Hippocampal formation (tissue), 2 donors: ENCODE results near the gene NFAT5.
"Not testable (repeated sequence)": the region's sequence is repeated elsewhere in the genome, so short reads cannot be mapped to it uniquely, and the experiment has no call there.

Experiments used
- DNase-seq, 2 donors: peaks; one replicate each; lab custom pipeline; 2025; lab: John Stamatoyannopoulos, UW

NFAT5 gene

DNA sequence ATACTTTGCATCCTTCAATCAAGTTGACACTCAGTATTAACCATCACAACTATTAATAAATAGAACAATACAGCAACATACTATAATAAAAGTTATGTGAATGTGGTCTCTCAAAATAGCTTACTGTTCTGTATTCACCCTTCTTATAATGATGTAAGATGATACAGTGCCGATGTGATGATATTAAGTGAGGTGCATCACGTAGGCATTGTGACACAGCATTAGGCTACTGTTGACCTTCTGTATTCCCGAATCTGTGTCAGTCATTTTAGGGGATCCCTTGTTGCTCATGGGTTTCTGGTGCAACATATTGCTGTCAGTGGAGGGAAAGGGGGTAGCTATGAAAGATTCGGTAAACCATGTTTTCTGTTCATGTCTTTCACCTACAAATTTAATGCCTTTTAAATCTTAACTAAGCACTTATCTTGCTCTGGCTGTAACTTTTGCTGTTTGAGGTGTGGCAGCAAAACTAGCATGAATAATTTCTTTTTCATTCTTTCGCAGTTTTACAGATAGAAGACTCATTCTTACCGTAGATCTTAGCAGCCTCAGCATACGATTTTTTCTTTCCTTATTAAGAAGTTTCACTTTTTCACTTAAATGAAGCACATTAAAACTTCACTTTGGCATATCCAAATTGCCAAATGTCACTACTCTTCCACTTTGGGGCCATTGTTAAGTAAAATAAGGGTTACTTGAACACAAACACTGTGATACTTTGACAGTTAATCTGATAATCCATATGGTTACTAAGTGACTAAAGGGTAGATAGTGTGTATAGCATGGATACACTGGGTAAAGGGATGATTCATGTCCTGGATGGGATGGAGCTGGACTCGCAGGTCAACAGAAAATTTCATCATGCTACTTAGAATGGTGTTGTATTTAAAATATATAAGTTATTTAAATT, 29.6 kb downstream of the NFAT5 start:
- no peak for DNase-seq

DNA sequence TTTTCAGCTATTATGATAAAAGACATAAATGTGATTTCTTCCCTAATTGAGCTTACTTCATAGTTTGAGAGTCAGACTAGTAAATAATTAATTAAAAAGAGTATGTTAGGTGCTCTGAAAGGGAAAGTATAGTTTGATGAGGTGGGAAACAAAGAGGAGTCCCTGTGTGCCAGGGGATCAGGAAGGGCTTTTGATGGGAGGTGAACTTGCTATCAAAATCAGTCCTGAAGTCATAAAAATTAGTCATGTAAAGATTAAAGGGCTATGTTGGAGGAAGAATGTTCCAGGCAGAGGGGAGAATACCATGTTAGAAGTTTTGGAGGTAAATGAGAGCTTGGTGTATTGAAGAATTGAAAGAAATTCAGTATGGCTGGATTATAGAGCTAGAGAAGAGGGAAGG, 31.0 kb downstream of the NFAT5 start:
- DNase-seq = no peak

DNA sequence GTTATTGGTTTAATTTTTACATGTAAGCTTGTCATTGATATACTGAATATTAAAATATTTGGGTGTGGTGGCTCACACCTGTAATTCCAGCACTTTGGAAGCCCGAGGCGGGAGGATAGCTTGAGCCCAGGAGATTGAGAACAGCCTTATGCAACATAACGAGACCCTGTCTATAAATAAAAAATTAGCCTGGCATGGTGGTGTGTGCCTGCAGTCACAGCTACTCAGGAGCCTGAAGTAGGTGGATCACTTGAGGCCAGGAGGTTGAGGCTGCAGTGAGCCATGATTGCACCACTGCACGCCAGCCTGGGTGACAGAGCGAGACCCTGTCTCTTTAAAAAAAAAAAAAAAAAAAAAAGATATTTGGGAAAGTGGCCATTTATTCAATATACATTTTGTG, 32.3 kb downstream of the NFAT5 start:
- no peak for DNase-seq

DNA sequence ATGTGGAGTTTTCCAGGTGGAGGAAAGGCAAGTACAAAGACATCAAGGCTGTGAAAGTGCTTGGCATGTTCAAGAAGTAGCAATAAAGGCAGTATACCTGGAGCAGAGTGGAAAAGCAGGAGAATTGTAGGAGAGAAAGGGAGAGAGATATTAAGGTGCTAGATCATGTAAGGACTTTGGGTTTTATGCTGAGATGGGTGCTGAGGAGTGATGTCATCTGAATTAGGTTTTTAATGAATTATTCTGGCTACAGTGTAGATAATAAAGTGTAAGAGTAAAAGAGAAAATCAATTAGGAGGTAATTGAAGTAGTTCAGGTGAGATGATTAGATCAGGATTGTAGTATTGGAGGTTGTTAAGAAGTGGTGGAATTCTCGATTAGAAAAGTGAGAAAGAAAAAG, 34.0 kb downstream of the NFAT5 start:
- DNase-seq = no peak

DNA sequence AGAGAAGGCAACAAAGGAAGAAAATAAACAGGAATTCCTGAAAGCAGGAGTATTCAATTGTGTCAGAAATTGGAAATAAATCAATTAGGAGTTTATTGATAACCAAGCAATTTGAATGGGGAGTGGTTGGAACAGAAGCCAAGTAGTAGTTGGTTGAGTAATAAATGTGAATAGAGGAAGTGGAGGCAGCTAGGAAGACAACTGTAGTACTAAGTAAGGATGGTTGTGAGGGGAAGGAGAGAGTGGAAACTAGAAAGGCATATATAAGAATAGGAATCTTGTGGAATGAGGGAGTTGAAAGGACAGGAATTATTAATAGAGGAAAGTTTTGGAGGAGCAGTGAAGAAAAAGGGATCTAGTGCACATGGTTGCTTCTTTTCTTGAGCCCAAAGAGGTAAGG, 34.4 kb downstream of the NFAT5 start:
- DNase-seq = no peak

DNA sequence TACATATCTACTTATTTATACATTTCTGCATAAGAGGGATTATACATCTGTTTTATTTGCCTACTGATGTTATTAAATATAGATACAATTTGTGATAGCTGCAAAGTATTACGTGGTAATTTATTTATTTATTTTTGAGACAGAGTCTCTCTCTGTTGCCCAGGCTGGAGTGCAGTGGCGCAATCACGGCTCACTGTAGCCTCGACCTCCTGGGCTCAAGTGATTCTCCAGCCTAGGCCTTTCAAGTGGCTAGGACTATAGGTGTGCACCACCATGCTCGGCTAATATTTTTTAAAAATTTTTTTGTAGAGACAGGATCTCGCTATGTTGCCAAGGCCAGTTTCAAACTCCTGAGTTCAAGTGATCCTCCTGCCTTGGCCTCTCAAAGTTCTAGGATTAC, 35.5 kb downstream of the NFAT5 start:
- no peak for DNase-seq

DNA sequence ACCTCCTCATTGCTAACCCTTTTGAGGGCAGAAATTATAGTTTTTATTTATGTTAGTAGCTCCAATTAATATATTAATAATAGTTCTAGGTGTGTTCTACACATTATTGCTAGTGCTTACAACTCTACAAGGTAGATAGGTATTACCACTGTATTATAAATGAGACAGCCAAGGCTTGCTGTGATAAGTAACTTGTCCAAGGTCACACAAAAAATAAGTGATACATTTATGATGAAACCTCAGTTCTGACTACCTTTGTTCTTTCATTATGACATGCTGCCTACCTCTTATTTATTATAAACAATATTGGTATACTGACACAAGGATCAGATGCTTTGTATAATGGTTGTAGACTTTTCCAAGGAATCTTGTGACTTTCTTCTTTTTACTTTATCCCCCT, 41.2 kb downstream of the NFAT5 start:
- no peak for DNase-seq

DNA sequence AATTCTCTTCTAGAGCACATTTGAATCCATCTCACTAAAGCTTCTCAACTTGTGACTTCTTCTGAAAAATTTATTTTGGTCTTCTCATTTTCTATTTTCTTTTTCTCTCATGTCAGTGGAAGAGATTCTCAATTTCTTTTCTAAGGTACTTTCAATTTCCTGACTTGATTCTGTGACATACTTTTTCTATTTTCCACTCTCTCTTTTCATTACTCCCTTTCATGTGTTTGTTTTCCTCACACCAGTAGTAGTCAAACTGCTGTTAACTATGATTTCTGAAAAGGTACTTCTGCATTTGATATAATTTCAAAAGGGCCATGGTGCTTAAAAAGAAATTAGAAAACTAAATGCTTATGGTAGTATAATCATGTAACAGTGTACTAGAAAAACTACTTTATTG, 41.9 kb downstream of the NFAT5 start:
- no peak for DNase-seq

DNA sequence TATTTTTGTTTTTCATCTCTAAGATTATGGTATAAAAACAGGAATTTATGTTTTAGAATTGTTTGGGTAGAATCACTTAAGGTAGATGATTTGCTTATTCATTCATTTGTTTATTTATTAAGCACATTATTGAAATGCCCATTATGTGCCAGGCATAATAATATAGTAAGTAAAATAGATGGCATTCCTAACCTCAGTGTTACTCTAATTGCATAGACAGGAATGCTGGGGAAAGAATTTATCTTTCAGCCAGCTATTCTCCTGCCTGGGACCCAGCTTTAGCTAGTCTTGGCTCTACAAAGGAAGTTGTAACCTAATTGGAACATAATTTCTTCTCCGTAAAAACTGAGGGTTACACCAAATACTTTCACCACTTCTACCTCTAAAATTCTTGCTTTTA, 44.6 kb downstream of the NFAT5 start:
- no peak for DNase-seq

DNA sequence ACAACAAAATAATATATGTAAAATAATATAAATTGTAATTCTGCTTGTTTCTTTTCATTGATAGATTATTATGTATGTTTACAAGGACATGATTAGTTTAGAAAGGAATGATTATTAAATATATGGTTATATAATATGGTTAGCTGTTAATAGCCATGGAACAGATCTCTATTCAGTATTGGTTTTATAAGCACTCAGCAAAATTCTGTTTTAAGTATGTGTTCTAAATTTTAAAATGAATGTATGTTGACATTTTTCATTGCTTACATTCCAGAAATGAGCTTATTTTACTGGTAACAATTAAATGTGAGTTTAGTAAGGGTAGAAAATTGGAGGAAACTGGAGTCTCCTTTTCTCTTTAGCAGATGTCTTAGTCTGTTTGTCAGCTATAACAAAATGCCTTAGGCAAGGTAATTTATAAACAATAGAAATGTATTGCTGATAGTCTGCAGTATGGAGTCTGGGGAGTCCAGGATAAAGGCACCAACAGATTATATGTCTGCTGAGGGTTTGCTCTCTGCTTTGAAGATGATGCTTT, 45.4 kb downstream of the NFAT5 start:
- DNase-seq = no peak

DNA sequence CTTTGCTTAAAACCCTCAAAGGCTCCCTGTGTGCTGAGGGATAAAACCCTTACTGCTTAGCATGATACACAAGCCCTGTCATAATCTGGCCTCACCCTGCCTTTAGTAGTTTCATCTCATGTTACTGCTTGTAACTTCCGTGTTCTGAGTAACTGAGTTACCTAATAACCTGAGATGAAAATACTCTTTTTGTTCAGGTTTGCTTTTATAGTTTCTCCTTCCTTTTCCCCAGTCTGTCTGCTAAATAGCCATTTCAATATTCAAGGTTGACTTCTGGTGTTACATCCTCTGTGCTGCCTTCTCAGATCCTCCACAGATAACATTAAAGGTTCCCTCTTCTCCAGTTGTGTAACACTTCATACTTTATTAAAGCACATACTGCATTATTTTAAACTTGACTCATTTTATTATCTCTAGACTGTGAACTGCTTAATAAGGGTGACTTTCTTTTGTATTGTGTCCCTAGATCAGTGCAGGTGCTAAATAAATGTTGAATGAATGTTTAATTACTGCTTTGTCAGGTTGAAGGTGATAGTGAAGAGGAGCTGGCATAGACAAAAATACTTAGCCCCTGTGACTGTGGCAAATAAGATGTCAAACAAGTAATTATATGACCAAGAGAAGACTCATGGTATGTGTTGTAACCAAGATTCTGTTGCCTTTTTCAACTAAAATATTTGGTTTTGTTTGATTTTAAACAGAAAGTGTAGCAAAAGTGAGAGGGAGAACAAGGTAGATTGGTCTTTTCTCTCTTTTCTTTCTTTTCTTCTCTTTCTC, 47.8 kb downstream of the NFAT5 start:
- DNase-seq = no peak

DNA sequence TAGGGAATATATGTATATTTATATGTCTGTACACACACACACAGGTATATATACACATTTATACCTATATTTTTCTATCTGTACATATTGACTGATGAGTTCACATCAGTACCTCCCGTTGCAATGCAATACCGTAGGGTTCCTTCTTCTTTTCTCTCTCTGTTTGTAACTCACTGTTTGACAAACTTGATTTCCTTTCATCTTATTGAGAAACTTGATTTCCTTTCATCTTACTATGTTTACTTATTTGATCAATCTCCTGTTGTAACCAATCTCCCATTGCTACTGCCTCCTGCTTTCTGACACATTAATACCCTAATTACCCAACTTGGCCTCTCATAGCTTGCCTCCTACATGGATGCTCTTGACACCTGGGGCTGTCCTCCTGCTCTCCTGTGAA, 49.8 kb downstream of the NFAT5 start:
- DNase-seq = no peak

DNA sequence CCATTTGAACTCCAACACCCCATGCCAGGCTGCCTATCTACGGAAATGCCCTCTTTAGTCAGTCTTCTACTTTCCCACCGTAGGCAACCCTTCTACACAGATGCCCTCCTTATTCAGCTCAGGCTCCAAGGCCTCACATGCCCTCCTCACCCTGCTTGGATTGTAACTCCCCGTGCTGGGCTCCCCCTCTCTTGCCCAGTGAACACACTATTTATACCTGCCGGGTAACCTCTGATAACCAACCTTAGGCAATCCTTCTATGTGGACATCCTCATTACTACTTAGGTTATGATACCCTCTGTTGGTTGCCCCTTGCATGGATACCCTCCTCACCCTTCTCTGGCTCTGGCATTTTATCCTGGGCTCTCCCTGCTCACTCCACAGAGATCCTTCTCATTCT, 50.3 kb downstream of the NFAT5 start:
- DNase-seq = no peak

DNA sequence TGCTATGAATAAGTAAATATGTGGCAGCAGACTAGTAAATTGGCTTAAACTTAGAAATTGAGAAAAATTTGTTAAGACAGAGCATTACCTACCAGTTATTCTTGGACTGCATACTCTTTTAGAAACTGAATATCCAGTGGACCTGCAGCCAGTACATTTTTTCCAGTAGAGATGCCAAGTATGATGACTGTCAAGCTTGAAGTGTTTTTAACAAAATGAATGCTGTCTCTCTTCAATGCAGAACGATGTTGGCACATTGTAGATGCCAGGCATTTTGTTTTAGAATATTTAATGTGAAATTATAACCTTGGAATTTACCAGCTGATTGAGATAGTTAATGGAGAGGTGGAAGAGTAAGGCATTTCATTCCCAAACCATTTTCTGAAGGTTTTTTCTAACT, 52.5 kb downstream of the NFAT5 start:
- DNase-seq = no peak

DNA sequence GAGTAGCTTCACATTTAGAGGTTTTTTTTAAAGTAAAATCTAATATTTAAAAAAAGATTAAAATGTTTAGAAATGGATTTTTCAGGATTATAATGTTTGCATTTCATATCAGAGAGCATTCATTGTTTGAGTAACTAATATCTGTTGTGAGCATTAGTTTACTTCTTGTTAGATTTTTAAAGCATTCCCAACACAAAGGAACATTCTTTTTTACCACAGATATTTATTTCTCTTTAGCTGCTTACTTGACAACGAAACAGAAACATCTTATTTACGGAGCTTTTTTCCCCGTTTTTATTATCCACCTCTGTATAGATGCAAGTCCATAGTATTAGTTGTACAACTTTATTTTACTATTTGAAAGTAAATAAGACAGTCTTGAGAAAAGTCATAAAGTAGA, 53.0 kb downstream of the NFAT5 start:
- no peak for DNase-seq

DNA sequence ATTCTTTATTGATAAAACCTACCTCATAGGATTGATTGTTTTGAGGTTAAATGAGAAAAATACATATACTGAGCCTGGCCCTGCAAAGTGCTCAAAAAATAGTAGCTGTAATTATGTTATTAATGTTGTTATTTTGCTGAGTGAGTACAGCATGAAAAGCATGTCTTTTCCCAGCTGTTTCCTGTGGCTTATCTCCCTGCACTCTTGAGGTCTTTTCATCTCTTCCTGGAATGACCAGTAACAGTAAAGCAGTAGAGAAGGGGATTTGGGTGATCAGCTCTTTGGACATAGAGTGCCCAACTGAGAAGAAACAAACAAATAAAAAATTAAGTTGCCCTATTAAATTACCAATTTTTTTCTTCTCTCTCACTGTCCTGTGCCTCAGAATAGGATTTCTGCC, 53.7 kb downstream of the NFAT5 start:
- no peak for DNase-seq

DNA sequence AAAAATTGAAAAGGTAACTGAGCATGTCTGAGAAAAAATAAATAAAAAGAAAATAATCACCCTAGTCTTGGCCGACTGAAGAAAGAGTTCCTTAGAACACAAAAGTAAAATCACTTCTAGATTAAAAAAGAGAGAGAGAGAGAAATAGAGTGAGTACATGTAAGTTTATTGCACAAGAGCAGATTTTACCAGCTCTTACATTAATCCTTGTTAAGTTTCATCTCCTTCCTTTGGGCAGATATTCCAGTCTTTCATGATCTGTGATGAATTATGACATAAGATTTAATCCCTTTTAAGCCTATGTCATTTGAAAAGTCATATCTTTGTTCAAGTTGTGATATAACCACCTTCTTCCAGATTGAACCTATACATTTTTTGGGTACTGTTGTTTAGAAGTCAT, 54.8 kb downstream of the NFAT5 start:
- DNase-seq = no peak

DNA sequence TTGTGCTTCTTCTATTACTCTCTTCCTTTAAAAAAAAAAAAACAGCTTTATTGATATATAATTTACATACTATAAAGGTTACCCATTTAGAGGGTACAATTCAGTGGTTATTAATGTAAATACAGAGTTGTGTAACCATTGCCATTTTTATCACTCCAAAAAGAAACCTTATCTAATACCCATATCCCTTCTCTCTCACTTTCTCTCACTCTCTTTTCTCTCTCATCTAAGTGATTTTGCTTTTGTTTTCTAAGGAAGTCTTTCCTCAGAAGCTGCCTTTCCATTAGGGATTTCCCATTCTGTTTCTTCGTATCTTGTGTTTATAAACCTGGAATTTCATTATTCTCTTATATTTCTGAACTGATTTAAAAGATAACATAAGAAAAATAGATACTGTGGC, 55.5 kb downstream of the NFAT5 start:
- DNase-seq = no peak

DNA sequence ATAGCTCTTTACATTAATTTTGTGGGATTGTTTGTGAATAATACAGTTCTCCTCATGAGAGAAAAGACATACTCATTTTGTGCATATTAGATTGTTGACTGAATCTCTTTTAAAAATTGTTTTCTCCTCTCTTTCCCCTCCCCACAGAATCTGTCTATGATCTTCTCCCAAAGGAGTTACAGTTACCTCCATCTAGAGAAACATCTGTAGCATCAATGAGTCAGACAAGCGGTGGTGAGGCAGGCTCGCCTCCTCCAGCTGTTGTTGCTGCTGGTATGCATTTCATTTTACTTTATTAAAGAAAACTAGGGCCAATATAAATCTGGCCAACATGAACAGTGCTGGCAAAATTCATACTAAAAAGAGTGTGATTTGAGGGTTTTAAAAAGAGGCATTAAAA, 60.5 kb downstream of the NFAT5 start:
- no peak for DNase-seq

DNA sequence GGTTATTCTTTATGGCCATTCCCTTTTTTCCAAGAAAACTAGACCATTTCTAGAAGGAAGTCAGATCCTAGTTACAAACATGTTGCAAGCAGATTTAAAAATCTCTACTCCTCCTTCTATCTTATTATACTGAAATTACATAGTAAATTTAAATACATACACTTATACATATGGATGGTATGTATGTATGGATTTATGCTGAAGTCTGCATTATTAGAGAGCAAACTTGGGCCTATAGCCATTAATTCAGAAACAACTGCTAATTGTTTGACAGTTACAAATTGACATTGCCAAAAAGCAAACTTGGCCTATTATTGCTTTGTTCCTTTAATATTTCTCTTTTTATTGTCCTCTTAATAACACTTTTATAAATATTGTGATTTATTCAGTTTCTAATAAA, 67.1 kb downstream of the NFAT5 start:
- DNase-seq = no peak

DNA sequence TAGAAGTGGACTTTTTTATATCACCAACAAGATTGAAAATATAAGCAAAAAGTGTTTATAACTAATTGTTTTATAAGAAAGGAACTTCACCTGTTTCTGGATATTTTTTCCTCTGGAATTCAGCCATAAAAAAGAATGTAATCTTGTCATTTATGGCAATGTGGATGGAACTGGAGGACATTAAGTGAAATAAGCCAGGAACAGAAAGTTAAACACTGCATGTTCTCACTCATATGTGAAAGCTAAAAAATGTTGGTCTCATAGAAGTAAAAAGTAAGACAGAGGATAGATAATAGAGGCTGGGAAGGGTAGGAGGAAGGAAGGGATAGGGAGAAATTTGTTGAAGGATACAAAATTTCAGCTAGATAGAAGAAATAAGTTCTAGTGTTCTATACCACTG, 67.6 kb downstream of the NFAT5 start:
- no peak for DNase-seq

DNA sequence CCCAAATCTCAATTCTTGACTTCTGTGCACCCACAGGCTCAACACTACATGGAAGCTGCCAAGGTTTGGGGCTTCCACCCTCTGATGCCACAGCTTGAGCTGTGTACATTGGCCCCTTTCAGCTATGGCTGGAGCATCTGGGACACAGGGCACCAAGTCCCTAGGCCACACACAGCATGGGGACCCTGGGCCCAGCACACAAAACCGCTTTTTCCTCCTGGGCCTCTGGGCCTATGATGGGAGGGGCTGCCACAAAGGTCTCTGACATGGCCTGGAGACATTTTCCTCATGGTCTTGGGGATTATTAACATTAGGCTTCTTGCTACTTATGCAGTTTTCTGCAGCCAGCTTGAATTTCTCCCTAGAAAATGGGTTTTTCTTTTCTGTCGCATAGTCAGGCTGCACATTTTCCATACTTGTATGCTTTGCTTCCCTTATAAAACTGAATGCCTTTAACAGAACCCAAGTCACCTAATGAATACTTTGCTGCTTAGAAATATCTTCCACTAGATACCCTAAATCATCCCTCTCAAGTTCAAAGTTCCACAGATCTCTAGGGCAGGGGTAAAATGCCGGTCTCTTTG, 70.9 kb downstream of the NFAT5 start:
- DNase-seq = not testable (repeated sequence)
